Neural cell (in vitro differentiated cells): ENCODE data around the gene DLD.

Experiments used
- CTCF ChIP-seq: fragments of 450-650 bp; IDR thresholded peaks from 2 replicates; pipeline ENCODE4 v1.5.1; 2014; ENCODE audit warnings: antibody characterized with exemption, mild to moderate bottlenecking, moderate library complexity; ENCODE audit not compliant: poor library complexity, severe bottlenecking
- EP300 ChIP-seq: fragments of 450-650 bp; conservative IDR thresholded peaks from 2 replicates; pipeline ENCODE4 v1.6.1; 2014; ENCODE audit warnings: antibody characterized with exemption, mild to moderate bottlenecking, moderate library complexity; ENCODE audit not compliant: poor library complexity, severe bottlenecking
- EZH2 ChIP-seq: fragments of 200-600, 300-800 bp; shearing (Covaris generic), sonication (generic); IDR thresholded peaks from 2 replicates; pipeline ENCODE4 v1.6.1; 2014; ENCODE audit warnings: antibody characterized with exemption, low read length, borderline replicate concordance, mild to moderate bottlenecking; ENCODE audit not compliant: insufficient read depth, poor library complexity, severe bottlenecking
- RAD21 ChIP-seq: fragments of 450-650 bp; conservative IDR thresholded peaks from 2 replicates; pipeline ENCODE4 v1.6.1; 2014; ENCODE audit warnings: antibody characterized with exemption, mild to moderate bottlenecking, moderate library complexity
- SMC3 ChIP-seq: fragments of 450-650 bp; conservative IDR thresholded peaks from 2 replicates; pipeline ENCODE4 v1.6.1; 2014; ENCODE audit warnings: antibody characterized with exemption, mild to moderate bottlenecking, moderate library complexity; ENCODE audit not compliant: poor library complexity
- TAF1 ChIP-seq: IDR thresholded peaks from 2 replicates; pipeline ENCODE4 v1.6.1; 2012; ENCODE audit warnings: low read depth

- TF ChIP-seq RAD21 = no peak
- no peak for TF ChIP-seq EZH2
- no peak for TF ChIP-seq CTCF
- no peak for TF ChIP-seq SMC3
- TF ChIP-seq EP300 = no peak
- TF ChIP-seq TAF1 = no peak
Measured at GRCh38 chr7:107860981-107861652, 29.9 kb upstream of the DLD start.
